ENCODE results near the gene KLHL17.

Gene KLHL17

GRCh38 chr1:923131-923990 is 37.0 kb upstream of the KLHL17 start, which contains the start of gene SAMD11:
SAMD11 (plus strand) TSS chr1:923923; CDS start chr1:924432, 509 bp downstream.
- peak; percentile 55 for DNase-seq

GRCh38 chr1:923991-924655 is 36.3 kb upstream of the KLHL17 start:
- no peak for DNase-seq

GRCh38 chr1:924656-925560 is 35.5 kb upstream of the KLHL17 start:
- no peak for DNase-seq

DNA sequence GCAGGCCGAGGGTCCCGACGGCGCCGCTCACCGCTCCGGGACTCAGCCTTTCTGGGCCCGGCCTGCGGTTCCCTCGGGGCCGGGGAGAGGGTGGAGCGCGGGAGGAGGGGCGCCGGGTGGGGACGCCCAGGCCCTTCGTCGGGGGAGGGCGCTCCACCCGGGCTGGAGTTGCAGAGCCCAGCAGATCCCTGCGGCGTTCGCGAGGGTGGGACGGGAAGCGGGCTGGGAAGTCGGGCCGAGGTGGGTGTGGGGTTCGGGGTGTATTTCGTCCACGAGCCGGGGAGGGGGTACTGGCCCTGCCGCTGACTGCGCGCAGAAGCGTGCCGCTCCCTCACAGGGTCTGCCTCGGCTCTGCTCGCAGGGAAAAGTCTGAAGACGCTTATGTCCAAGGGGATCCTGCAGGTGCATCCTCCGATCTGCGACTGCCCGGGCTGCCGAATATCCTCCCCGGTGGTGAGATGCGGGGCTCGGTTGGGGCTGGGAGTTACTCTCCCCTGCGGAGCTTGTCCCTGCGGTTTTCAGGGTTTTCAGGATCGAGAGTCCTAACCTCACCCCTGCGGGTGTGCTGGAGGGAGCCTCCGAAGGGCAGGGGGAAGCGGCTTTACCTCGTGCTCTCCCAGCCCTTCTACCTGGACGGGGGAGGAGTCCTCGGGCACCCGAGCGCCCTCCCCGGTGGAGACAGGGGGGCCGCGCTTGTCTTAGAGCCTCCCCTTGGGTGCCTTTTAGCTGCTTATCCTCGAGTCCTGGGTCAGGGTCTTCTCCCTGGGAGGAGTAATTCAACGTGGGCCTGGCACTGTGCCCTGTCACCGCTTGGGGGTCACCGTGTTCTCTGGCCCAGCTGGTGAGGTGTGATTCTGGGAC is 34.6 kb upstream of the KLHL17 start:
- no peak for DNase-seq

DNA sequence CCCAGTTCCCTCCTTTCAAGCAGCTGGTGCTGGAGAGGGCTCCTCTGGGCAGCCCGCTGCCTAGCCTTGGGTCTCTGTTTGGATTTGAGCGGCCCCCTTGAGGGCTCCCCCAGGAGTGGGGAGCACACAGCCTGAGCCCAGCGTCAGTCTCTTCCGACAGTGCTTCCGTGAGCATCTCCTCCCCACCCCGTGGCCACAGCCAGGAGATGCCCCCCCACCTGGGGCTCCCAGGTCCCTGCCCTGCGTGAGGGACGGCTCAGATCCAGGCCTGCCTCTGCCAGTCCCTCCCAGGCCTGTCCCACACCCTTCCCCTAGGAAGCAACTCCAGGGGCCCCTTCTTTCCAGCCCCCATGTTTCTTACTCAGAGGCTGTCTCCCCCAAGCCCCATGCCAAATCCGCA is 33.1 kb upstream of the KLHL17 start:
- DNase-seq = no peak

- DNase-seq = no peak
Measured at GRCh38 chr1:927748-928147, 32.6 kb upstream of the KLHL17 start.

- DNase-seq = no peak
Measured at GRCh38 chr1:928825-929661, 31.3 kb upstream of the KLHL17 start.

DNA sequence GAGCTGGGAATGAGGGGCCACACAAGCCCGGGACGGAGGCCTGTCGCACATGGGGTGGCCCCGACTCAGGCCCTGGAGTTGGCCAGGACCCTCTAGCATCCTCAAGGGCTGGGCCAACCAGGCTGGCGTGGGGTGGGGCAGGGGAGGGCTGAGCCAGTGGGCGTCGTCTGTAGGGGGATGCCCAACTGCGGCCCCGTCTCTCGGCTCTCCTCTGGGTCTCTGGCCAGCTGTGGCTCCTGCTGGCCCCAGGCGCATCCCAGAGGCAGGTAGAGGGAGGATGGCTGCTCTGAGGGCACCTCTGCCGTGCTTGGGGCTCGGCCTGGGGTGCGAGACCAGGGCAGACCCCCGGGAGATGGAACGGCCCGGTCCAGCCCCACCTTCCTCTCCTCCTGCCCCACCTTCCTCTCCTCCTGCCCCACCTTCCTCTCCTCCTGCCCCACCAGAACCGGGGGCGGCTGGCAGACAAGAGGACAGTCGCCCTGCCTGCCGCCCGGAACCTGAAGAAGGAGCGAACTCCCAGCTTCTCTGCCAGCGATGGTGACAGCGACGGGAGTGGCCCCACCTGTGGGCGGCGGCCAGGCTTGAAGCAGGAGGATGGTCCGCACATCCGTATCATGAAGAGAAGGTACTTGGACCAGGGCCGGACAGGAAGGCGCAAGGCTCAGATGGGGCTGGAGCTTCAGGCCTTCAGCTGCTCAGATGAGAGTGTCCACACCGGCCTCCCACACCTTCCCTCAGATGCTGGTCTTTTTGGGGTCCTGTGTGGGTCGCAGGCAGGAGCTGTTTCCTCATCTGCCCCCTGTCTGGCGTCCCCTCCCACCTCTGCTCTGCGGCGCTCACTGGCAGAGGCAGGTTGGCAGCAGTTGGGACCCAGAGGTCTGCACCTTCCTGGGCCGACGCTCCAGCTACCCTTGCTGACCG is 30.4 kb upstream of the KLHL17 start:
- DNase-seq = no peak

DNA sequence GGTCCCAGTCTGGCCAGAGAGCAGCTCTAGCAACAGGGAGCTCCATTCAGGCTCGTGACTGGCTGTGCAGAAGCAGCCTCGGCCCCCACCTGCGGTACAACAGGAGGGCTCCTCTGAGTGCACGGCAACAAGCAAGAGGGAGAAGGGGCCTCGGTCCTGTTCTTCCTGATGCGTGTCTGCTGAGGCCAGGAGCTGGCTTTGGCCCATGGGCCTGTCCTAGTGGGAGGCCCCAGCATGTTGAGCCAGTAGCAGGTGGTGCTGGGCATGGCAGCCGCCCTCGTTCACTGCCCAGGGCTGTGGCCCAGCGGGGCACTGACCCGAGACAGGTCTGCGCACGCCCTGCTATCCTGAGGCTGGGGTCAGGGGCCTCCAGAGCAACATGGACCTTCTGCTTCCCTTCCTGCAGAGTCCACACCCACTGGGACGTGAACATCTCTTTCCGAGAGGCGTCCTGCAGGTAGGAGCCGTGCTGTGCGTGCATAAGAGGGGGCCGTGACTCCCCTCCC is 29.7 kb upstream of the KLHL17 start:
- no peak for DNase-seq

GRCh38 chr1:931380-932172 is 28.8 kb upstream of the KLHL17 start:
- DNase-seq = no peak

- DNase-seq = no peak
Measured at GRCh38 chr1:932173-932510, 28.2 kb upstream of the KLHL17 start.

DNA sequence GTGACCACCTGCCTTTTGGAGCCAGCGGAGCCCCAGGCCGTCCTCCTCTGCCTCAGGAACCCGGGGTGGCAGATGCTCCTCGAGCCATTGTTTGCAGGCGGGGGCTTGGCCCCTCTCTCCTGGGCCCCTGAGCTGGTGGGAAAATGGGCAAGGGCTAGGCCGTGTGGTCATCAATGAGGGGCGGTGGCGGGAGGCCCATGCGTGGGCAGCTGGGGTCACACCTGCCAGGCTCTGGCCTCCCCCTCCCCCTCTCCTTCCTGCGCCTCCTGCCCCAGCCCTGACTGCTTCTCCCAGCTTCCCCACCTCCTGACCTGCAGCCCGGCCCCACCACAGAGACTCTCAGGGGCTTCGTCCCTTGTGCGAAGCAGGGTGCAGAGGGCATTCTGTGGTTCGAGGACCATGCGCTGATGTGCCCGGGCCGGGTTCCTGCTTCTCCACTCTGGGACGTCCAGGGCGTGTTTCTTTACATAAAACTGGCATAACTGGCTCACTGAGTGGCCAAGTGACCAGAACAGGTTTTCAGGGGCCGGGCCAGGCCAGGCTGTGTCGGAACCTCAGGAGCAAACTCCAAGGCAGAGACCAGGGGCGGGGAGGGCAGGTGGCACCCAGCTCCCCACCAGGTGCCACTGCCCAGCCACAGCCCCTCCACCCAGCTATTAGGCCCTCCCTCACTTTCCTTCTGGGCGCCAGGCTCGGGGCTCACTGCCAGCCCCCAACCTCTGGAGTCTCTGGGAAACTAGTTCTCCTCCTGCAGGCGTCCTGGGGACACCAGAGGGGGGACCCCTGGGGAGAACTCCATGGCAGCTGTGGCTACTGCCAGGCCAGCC is 27.4 kb upstream of the KLHL17 start:
- DNase-seq = no peak

DNA sequence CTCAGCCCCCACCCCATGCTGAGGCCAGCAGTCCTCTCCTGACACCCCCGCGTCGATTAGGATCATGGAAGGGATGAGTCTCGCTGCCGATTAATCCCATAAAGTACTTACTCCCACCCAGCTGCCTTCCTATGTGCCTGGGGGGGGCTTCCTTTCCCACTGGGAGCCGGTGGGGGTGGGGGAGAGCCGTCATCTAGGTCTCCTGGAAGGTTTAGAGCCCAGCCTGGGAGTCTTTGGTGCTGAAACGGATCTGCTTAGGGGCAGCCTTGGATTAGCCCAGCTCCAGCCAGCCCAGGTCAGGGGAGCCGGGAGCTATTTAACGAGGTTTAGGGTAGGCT is 26.8 kb upstream of the KLHL17 start:
- no peak for DNase-seq

DNA sequence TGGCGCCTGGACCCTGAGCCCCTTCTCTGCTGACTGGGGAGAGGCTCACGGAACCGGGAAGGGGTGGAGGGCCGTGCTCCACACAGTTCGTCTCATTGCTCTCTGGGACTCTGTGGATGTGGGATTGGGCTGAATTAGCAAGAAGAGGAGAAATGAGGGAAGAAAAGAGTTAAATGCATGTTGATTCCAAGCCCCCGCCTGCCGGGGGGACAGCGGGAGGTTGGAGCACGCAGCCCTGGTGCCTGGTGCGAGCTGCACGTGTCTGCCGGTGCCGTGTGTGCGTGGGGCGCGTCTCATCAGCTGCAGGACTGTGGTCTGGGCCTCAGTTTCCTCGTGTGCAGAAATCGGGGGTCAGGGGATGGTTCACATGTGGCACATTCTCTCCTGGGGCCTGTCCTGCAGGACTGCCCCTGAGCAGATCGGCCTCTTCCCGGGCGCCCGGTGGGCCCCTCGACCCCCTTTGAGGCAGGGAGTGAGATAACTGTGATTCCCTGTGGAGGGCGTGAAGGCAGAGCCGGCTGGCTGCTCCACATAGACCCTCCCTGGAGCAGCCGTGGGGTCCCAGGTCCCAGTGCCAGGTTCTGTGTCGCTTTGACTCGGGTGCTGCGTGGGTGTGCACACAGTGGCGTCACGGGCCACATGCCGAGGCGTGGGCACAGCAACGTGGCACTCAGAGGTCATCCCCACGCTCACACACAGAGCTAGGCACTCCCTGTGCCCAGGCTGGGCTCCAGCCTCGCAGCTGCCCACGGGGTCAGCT is 25.2 kb upstream of the KLHL17 start:
- no peak for DNase-seq

DNA sequence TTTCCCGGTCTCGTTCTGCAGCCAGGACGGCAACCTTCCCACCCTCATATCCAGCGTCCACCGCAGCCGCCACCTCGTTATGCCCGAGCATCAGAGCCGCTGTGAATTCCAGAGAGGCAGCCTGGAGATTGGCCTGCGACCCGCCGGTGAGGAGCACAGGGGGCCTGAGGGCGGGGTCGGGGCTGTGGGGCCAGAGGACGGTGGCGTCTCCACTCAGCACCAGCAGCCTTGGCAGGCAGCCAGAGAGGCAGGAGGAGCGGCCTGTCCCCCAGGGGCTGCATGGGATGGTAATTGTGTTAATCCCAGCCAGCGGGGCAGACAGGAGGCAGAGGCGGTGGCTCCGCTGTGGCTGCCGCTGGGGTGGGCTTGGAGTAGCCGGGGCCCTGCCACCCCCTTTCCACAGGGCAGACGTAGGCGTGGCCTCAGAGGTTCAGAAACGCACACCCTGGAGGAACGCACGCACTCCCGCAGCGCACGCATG is 24.6 kb upstream of the KLHL17 start:
- no peak for DNase-seq

DNA sequence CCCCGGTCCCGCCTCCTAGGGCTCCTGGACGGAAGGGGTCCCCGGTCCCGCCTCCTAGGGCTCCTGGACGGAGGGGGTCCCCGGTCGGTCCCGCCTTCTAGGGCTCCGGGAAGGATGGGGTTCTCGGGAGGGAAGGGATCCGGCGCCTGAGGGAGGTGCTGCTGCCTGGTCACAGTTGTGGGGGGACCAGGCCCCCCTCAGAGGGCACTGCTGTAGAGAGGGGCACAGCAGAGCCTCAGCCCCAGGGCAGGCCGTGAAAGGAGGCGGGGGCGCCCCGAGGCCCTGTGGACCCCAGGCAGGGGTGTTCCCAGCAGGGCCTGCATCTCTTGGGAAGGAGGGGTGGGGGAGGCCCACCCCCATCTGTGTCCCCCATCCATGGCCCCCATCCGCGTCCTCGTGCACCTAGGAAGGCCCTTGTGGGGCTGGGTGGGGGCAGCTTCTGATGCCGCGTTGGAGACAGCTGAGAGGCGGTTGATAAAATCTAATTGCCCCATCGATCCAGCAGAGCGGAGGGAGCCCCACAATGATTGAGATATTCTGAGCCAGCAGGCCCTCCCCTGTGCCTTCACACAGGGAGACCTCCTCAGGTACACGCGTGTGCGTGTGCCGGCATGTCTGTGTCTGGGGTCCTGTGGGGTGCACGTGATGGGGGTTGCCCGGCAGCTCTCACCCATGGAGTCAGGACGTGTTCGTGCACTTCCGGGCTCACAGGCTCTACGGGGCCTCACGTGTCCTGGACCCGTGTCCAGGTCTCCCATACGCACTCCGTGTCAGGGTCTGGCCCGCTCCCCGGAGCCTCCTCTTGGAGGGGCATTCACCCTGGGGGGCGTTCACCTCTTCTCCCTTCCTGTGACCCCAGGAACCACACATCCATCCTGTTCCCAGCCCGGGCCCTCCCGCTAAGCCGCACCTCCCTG is 23.8 kb upstream of the KLHL17 start:
- DNase-seq = no peak

Measured in activated CD4-positive, alpha-beta T cell treated with anti-CD3 and anti-CD28 coated beads, Interleukin-2, amount 50 U/mL, for 4 hours (primary cell).